Tibial nerve (tissue), 4 donors: ENCODE results near the gene C18orf63. TPM values are rescaled to one million over a fixed set of nuclear protein-coding genes. Genes with fewer than 3 reads are reported as not detected.

Source experiments
- DNase-seq, 2 donors: peaks; one replicate each; pipeline ENCODE4 v3.0.0-alpha.2; 2019; ENCODE audit warnings: low spot score in 2 of 2
- H3K27ac ChIP-seq, 4 donors: fragments of 200-600 bp; sonication (generic) in 3 of 4; one replicate each; pipeline ENCODE4 v1.5.1; 2017 to 2019; ENCODE audit warnings: mild to moderate bottlenecking in 1 of 4
- H3K27me3 ChIP-seq, 2 donors: fragments of 200-600 bp; sonication (generic) in 1 of 2; one replicate each; pipeline versions ENCODE4 v1.5.1 to v1.6.0; 2017 to 2019
- H3K36me3 ChIP-seq, 3 donors: fragments of 200-600 bp; sonication (generic); one replicate each; pipeline ENCODE4 v1.5.1; 2018 to 2019
- H3K4me1 ChIP-seq, 4 donors: fragments of 200-600 bp; sonication (generic) in 3 of 4; one replicate each; pipeline ENCODE4 v1.5.1; 2017 to 2019
- H3K4me3 ChIP-seq, 4 donors: fragments of 200-600 bp; sonication (generic) in 3 of 4; one replicate each; pipeline ENCODE4 v1.5.1; 2017 to 2019; ENCODE audit warnings: mild to moderate bottlenecking in 1 of 4, moderate library complexity in 1 of 4
- H3K9me3 ChIP-seq, 4 donors: fragments of 200-600 bp; sonication (generic) in 3 of 4; one replicate each; pipeline ENCODE4 v1.5.1; 2017 to 2019
- EP300 ChIP-seq, 2 donors: sonication (generic); formaldehyde crosslinking; IDR thresholded peaks; one replicate each; pipeline ENCODE4 v1.6.1; 2017; ENCODE audit warnings: antibody characterized with exemption in 2 of 2, mild to moderate bottlenecking in 1 of 2
- POLR2A ChIP-seq, 2 donors: fragments of 450-650 bp; IDR thresholded peaks; one replicate each; pipeline ENCODE4 v1.6.1; 2017; ENCODE audit warnings: antibody characterized with exemption in 2 of 2, mild to moderate bottlenecking in 2 of 2, moderate library complexity in 2 of 2
- WGBS, 2 donors: methylation state at CpG; one replicate each; pipeline ENCODE4 v1.1.5; 2018; 5-methylcytosine and 5-hydroxymethylcytosine counted together
- total RNA-seq, 4 donors: library from RNA; depleted of rRNA; stranded (reverse); fragments of >200 nt; gene quantifications; one replicate each; pipeline ENCODE4 v1.1.0, GENCODE V29; 2016
- TF ChIP-seq, protein P1 (sequence below), 5 experiments: fragments of 200-600 bp in 3 of 5; fragments of 450-650 bp in 2 of 5; sonication (generic) in 3 of 5; IDR thresholded peaks; one replicate each; pipeline ENCODE4 v1.5.1; 2016 to 2019; ENCODE audit warnings: antibody characterized with exemption in 5 of 5, mild to moderate bottlenecking in 3 of 5, moderate library complexity in 2 of 5

C18orf63 gene
- total RNA-seq, 4 donors from 2014 or later = not detected

DNA sequence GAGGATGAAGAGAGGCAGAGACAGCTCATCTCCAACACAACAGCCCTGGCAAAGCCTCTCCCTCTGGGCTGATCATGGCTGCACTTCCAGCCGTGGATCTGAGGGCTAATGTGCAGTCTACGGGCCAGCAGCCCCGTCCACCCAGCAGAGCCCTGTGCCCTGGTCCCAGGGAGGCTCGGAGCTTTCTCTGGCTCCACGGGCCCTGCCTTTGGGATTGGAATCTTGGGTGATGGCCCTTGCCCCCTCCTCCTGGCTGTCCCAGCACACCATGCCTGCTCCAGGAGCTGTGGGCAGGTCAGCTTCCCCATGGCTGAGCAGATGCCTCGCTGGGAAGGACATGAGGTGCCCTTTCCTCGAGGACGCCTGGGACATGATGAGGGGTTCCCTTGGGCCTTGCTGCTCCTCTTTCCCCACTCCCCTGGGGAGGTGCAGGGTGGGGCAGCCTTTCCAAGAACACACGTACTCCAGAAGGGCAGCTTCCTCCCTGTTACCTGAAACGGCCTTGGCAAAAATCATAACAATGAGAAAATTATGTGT lies 66.9 kb downstream of the C18orf63 start:
- H3K27ac ChIP-seq = no peak overlapping the region
- H3K4me1 ChIP-seq = peaks cover 0 to 3% (median 0%) of the 10 kb centered on the region in 4 donors
- TF ChIP-seq, protein P1, sequence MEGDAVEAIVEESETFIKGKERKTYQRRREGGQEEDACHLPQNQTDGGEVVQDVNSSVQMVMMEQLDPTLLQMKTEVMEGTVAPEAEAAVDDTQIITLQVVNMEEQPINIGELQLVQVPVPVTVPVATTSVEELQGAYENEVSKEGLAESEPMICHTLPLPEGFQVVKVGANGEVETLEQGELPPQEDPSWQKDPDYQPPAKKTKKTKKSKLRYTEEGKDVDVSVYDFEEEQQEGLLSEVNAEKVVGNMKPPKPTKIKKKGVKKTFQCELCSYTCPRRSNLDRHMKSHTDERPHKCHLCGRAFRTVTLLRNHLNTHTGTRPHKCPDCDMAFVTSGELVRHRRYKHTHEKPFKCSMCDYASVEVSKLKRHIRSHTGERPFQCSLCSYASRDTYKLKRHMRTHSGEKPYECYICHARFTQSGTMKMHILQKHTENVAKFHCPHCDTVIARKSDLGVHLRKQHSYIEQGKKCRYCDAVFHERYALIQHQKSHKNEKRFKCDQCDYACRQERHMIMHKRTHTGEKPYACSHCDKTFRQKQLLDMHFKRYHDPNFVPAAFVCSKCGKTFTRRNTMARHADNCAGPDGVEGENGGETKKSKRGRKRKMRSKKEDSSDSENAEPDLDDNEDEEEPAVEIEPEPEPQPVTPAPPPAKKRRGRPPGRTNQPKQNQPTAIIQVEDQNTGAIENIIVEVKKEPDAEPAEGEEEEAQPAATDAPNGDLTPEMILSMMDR (IDR thresholded peaks at IDR 0.05) = no peak
- TF ChIP-seq POLR2A (IDR thresholded peaks at IDR 0.05) = no peak
- no peak for TF ChIP-seq EP300 (IDR thresholded peaks at IDR 0.05)
- 87 to 94% methylated on average over 10 of the region's 10 CpGs for WGBS, 2 donors
- H3K27me3 ChIP-seq = no peaks in the 10 kb centered on the region
- no peak overlapping the region for H3K4me3 ChIP-seq
- DNase-seq = no peak
- H3K36me3 ChIP-seq = no peaks in the 10 kb centered on the region
- H3K9me3 ChIP-seq = no peaks in the 10 kb centered on the region

DNA sequence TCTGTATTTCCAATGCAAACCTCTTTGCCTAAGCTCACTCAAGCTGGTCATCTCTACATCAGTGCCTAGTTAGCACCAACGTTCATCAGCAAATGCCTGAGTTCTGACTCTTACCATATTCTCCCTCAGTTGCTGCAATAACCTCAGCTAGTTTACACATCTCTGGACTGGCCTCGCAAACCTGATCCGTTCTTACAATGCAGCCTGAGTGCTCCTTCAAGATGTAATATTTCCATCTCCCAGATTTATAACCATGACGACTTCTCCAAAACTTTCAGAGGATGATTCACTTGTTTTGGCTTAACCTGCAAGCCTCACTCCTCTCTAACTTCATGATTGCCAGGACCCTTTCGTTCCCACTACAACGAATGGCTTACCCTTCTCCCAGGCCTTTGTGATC lies 71.7 kb downstream of the C18orf63 start:
- no peak for DNase-seq
- TF ChIP-seq POLR2A (IDR thresholded peaks at IDR 0.05) = no peak
- no peak overlapping the region for H3K4me3 ChIP-seq
- no peaks in the 10 kb centered on the region for H3K36me3 ChIP-seq
- H3K27ac ChIP-seq = no peak overlapping the region
- H3K9me3 ChIP-seq = no peaks in the 10 kb centered on the region
- H3K4me1 ChIP-seq = no peaks in the 10 kb centered on the region
- 68 to 73% methylated on average over 6 of the region's 6 CpGs for WGBS, 2 donors
- H3K27me3 ChIP-seq = no peaks in the 10 kb centered on the region

DNA sequence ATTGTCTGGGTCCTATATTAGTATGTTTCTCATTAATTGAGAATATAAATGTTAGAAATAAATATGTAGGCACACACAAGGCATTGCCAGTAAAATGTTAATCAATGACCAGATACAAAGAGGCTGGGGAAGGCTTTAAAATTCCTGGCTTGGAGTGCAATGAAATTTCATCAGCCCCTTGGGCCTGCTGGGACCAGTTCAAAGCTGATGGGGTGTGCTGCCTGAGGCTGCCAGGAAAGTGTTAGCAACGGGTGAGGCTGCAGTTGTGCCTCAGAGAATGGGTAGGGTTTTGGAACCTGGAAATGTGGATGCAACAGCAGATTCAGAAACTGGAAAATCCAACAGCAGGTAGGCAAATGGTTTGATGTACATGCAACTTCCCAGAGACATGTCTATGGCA lies 72.6 kb downstream of the C18orf63 start:
- Histone ChIP-seq H3K27ac (no peak overlapping the region), H3K27me3 (no peaks in the 10 kb centered on the region), H3K36me3 (no peaks in the 10 kb centered on the region), H3K4me3 (no peak overlapping the region), H3K9me3 (no peaks in the 10 kb centered on the region), H3K4me1 (no peaks in the 10 kb centered on the region)
- 50 to 67% methylated on average over 1 of the region's 1 CpG for WGBS, 2 donors
- no peak for DNase-seq
- TF ChIP-seq, protein P1 (IDR thresholded peaks at IDR 0.05) = no peak
- TF ChIP-seq EP300 (IDR thresholded peaks at IDR 0.05) = peak in 1 of 2 donors; percentile 7

DNA sequence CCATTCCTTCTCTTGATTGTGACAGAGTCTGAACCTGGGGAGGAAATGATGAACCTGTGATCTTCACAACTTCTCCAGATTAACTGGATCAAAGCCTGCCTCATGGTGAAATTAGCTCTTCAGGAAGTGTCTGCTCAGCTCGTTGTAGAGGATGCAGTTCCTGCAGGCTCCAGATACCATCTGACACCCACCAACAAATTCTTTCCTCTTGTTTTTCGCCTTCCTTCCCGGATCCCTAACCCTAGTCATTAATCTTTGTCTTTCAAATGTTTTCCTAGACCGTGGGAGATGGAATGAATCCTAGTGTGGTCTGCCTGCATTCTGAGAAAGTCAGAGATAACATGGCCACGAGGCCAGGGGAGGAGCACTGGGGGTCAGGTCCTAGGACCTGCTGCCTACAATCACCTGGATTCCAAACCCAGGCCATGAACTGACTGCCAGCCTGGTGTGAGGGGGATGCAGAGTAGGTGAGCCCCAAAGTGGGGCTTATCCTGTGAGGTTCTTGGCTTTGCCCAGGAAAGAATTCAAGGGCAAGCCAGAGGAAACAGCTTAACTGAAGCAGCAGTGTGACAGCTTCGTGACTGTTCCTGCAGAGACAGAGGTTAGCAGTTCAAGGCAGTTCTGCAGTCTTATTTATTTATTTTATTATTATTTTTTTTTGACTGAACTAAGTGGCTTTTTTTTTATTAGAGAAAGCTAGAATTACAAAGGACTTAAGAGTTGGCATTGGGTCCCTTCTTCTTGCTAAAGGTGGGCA lies 73.7 kb downstream of the C18orf63 start:
- DNase-seq = no peak
- Histone ChIP-seq H3K36me3 (no peaks in the 10 kb centered on the region), H3K27ac (no peak overlapping the region), H3K9me3 (no peaks in the 10 kb centered on the region), H3K27me3 (no peaks in the 10 kb centered on the region), H3K4me1 (no peaks in the 10 kb centered on the region), H3K4me3 (no peak overlapping the region)
- WGBS, 2 donors = 33 to 42% methylated on average over 5 to 6 of the region's 6 CpGs
- TF ChIP-seq, protein P1 (IDR thresholded peaks at IDR 0.05) = no peak
- TF ChIP-seq EP300 (IDR thresholded peaks at IDR 0.05) = no peak

DNA sequence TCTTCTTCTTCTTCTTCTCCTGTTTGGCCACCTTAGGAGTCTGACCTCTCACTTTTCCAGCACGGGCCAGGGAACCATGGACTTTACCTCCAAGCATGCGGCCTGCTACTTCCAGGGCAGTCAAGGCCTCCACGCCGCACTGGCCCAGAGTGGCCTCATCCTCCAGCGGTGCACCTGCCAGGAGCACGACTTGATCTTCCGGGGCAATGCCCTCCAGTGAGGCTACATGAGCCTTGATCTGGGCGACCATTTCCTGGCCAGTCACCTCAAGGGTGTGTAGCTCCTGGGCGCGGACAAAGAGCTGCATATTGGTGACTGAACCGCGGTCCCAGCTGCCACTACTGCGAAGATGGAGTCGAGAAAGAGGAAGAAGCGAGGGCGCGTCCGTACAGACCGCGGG lies 74.4 kb downstream of the C18orf63 start:
- no peaks in the 10 kb centered on the region for H3K27me3 ChIP-seq
- no peak for DNase-seq
- TF ChIP-seq EP300 (IDR thresholded peaks at IDR 0.05) (no peak), POLR2A (IDR thresholded peaks at IDR 0.05) (no peak)
- TF ChIP-seq, protein P1 (IDR thresholded peaks at IDR 0.05) = no peak
- 91 to 97% methylated on average over 20 of the region's 20 CpGs for WGBS, 2 donors
- no peaks in the 10 kb centered on the region for H3K4me1 ChIP-seq
- H3K27ac ChIP-seq = no peak overlapping the region
- no peaks in the 10 kb centered on the region for H3K9me3 ChIP-seq
- H3K4me3 ChIP-seq = no peak overlapping the region
- no peaks in the 10 kb centered on the region for H3K36me3 ChIP-seq
